Measurements from ENCODE around the gene TPGS2. TPM values are rescaled to one million over a fixed set of nuclear protein-coding genes. Genes with fewer than 3 reads are reported as not detected.

Gene TPGS2
- polyA plus RNA-seq, 2 of the 4 experiments (the other 2 are of a cell fraction): 71.9 to 143 TPM

DNA sequence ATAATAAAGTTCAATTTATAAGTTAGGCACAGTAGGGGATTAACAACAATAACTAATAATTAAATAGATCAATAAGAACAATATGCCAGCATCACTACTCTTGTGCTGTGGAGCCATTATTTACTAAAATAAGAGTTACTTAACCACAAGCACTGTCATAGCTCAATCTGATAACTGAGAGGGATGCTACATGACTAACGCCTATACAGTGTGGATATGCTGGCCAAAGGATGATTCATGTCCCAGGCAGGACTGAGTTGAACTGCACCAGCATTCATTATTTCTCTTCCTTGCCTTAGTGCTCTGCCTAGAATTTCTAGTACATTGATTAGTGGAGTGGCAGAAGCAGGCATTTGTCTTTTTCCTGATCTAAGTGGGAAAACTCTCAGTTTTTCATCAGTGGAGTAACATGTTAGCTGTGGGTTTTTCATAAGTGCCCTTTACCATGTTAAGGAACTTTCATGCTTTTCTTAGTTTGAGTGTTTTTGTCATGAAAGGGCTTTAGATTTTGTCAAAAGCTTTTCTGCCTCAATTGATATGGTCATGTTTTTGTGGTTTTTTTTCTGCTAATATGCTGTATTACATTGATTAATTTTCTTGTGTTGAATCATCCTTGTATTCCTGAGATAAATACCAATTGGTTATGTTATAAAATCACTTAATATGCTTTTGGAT, 21.9 kb upstream of the TPGS2 start (continued):
- TF ChIP-seq RNF2 (IDR thresholded peaks at IDR 0.05; ENCODE audit: borderline replicate concordance, low read depth): no peak
- no peak for TF ChIP-seq BHLHE40 (IDR thresholded peaks at IDR 0.05; ENCODE audit: low read depth, low read length)

DNA sequence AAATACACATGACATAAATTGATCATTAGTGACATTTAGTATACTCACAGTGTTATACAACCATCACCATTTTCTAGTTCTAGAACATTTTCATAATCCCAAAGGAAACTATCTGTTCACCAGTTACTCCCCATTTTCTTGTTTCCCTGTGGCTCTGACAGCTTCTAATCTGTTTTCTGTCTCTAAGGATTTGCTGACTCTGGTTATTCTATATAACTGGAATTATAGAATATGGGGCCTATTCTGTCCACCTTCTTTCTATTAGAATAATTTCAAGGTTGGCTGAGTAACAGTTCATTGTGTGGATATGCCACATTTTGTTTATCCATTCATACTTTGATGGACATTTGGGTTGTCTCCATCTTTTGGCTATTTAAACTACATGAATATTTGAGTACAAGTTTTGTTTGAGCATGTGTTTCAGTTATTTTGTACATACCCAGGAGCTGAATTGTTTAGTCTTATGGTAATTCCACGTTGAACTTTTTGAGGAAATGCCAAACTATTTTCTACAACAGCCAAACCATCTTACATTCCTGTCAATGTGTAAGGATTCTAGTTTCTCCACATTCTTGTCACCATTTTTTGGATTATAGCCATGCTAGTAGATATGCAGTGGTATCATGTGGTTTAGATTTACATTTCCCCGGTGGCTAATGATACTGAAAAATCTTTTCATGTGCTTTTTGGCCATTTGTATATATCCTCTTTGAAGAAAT, 20.6 kb upstream of the TPGS2 start:
- 83% methylated on average over 2 of the region's 2 CpGs for WGBS (ENCODE audit: missing lambda C conversion rate)
- ATAC-seq (no peak), FAIRE-seq (no peak), DNase-seq (ENCODE audit: low read depth in 1 of 2, low spot score in 1 of 2) (no peak)
- H3K4me2 ChIP-seq: no peak overlapping the region
- ChIA-PET CTCF (no interaction called here), POLR2A (no interaction called here)
- no peak overlapping the region for H3K4me3 ChIP-seq
- TF ChIP-seq HDAC2 (IDR thresholded peaks at IDR 0.05) (no peak), MAFK (IDR thresholded peaks at IDR 0.05; ENCODE audit: partially characterized antibody) (peak; percentile 31), RNF2 (IDR thresholded peaks at IDR 0.05; ENCODE audit: borderline replicate concordance, low read depth) (no peak)
- H3K4me1 ChIP-seq: 0 out of 3 replicates have a peak, but pooled peaks cover 6% of the 10 kb centered on the region
- no peak overlapping the region for H3K27ac ChIP-seq
- H3K9me3 ChIP-seq: no peaks in the 10 kb centered on the region

DNA sequence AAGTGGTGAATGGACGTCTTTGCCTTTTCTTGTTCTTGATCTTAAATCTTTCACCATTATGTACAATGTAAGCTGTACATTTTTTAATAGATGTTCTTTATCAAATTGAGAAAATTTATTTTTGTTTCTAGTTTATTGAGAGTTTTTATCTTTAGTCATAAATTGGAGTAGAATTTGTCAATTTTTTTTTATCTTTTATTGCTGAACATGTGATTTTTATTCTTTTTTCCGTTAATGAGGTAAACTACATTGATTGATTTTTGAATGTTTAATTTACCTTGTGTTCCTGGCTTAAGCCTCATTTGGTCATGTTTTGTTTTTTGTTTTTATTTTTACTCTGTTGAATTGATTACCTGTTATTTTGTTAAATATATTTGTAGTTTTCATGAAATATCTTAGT, 19.8 kb upstream of the TPGS2 start:
- TF ChIP-seq ZC3H11A (IDR thresholded peaks at IDR 0.05) (no peak), SMC3 (IDR thresholded peaks at IDR 0.05) (no peak), JUNB (IDR thresholded peaks at IDR 0.05) (no peak), FOXS1 (CRISPR knock-in tag; IDR thresholded peaks at IDR 0.05) (no peak), CEBPB (IDR thresholded peaks at IDR 0.05) (no peak)
- CTCF ChIA-PET: no interaction called here
- FAIRE-seq: no peak

DNA sequence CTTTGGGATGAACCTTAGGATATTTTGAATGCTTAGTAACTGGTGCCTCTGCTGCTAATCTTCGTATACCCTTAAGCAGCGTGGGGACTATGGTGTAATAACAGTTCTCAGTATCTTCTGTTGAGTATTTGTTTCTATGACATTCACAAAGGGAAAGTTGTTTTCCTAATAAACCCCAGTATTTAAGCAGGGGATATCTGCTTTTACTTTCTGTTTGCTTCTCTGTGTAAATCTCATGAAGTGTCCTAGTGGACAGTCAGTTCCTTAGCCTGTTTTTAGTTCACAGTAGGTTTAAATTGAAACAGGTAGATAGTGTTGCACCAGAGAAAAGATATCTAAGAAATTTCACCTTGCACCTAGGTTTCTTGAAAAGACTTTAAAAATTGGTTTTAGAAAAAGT, 15.0 kb upstream of the TPGS2 start:
- FAIRE-seq (no peak), ATAC-seq (no peak), DNase-seq (ENCODE audit: low read depth in 1 of 2, low spot score in 1 of 2) (no peak)
- Histone ChIP-seq H3K4me2 (no peak overlapping the region), H3K4me1 (no peaks in the 10 kb centered on the region), H3K9me3 (no peaks in the 10 kb centered on the region), H3K4me3 (no peak overlapping the region), H3K27ac (no peak overlapping the region)
- WGBS (ENCODE audit: missing lambda C conversion rate): 93% methylated on average over 2 of the region's 2 CpGs
- POLR2A ChIA-PET: no interaction called here
- TF ChIP-seq, protein P1, sequence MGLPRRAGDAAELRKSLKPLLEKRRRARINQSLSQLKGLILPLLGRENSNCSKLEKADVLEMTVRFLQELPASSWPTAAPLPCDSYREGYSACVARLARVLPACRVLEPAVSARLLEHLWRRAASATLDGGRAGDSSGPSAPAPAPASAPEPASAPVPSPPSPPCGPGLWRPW (IDR thresholded peaks at IDR 0.05): no peak
- TF ChIP-seq NR3C1 (IDR thresholded peaks at IDR 0.05) (no peak), ZSCAN20 (CRISPR knock-in tag; IDR thresholded peaks at IDR 0.05) (no peak), JUNB (IDR thresholded peaks at IDR 0.05) (no peak), CHD4 (IDR thresholded peaks at IDR 0.05; ENCODE audit: borderline replicate concordance) (no peak), RARB (CRISPR knock-in tag; IDR thresholded peaks at IDR 0.05) (no peak)
- CTCF ChIA-PET: no interaction called here

More for the DNA sequence above, 19.8 kb upstream of the TPGS2 start:
- no peak for ATAC-seq
- POLR2A ChIA-PET: no interaction called here
- Histone ChIP-seq H3K4me3 (no peak overlapping the region), H3K9me3 (no peaks in the 10 kb centered on the region), H3K4me2 (no peak overlapping the region), H3K27ac (no peak overlapping the region), H3K4me1 (0 out of 3 replicates have a peak, but pooled peaks cover 6% of the 10 kb centered on the region)
- 89% methylated on average over 2 of the region's 2 CpGs for WGBS (ENCODE audit: missing lambda C conversion rate)
- no peak for DNase-seq (ENCODE audit: low read depth in 1 of 2, low spot score in 1 of 2)

DNA sequence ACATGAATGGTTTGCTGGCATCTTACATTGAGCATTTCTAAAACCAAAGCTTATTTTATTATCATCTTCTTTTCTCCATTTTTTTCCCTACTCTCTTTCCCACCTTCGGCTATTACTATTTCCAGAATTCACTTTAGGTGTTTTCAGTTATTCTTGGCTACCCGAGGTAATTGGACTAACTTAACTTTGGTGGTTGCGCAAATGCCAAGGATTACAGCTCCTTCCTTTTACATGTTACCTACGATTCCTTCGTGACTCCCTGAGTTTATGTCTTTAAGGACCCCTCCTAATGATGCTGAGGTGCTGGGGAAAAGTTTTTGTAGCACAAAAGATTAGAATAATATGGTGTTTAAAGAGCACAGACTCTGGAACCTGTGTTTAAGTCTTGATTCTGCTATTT, 14.4 kb upstream of the TPGS2 start:
- no peak for FAIRE-seq
- 97% methylated on average over 5 of the region's 5 CpGs for whole genome bisulfite sequencing (ENCODE audit: missing lambda C conversion rate)
- DNase-seq (ENCODE audit: low read depth in 1 of 2, low spot score in 1 of 2): no peak
- ChIA-PET CTCF (no interaction called here), POLR2A (no interaction called here)
- no peak for TF ChIP-seq SMC3 (IDR thresholded peaks at IDR 0.05)
- TF ChIP-seq MYC (IDR thresholded peaks at IDR 0.05; ENCODE audit: borderline replicate concordance, low read length): no peak
- TF ChIP-seq, protein P2, sequence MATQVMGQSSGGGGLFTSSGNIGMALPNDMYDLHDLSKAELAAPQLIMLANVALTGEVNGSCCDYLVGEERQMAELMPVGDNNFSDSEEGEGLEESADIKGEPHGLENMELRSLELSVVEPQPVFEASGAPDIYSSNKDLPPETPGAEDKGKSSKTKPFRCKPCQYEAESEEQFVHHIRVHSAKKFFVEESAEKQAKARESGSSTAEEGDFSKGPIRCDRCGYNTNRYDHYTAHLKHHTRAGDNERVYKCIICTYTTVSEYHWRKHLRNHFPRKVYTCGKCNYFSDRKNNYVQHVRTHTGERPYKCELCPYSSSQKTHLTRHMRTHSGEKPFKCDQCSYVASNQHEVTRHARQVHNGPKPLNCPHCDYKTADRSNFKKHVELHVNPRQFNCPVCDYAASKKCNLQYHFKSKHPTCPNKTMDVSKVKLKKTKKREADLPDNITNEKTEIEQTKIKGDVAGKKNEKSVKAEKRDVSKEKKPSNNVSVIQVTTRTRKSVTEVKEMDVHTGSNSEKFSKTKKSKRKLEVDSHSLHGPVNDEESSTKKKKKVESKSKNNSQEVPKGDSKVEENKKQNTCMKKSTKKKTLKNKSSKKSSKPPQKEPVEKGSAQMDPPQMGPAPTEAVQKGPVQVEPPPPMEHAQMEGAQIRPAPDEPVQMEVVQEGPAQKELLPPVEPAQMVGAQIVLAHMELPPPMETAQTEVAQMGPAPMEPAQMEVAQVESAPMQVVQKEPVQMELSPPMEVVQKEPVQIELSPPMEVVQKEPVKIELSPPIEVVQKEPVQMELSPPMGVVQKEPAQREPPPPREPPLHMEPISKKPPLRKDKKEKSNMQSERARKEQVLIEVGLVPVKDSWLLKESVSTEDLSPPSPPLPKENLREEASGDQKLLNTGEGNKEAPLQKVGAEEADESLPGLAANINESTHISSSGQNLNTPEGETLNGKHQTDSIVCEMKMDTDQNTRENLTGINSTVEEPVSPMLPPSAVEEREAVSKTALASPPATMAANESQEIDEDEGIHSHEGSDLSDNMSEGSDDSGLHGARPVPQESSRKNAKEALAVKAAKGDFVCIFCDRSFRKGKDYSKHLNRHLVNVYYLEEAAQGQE (IDR thresholded peaks at IDR 0.05): no peak
- TF ChIP-seq, protein P3, sequence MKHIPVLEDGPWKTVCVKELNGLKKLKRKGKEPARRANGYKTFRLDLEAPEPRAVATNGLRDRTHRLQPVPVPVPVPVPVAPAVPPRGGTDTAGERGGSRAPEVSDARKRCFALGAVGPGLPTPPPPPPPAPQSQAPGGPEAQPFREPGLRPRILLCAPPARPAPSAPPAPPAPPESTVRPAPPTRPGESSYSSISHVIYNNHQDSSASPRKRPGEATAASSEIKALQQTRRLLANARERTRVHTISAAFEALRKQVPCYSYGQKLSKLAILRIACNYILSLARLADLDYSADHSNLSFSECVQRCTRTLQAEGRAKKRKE (CRISPR knock-in tag; IDR thresholded peaks at IDR 0.05; ENCODE audit: low read depth): no peak
- no peak for TF ChIP-seq RNF2 (IDR thresholded peaks at IDR 0.05; ENCODE audit: borderline replicate concordance, low read depth)
- Histone ChIP-seq H3K4me1 (no peaks in the 10 kb centered on the region), H3K9me3 (no peaks in the 10 kb centered on the region), H3K4me2 (no peak overlapping the region), H3K27ac (no peak overlapping the region), H3K4me3 (no peak overlapping the region)
- no peak for ATAC-seq

Data from A549 (cell line).